ENCODE results near the gene DTD1.

Gene DTD1

DNA sequence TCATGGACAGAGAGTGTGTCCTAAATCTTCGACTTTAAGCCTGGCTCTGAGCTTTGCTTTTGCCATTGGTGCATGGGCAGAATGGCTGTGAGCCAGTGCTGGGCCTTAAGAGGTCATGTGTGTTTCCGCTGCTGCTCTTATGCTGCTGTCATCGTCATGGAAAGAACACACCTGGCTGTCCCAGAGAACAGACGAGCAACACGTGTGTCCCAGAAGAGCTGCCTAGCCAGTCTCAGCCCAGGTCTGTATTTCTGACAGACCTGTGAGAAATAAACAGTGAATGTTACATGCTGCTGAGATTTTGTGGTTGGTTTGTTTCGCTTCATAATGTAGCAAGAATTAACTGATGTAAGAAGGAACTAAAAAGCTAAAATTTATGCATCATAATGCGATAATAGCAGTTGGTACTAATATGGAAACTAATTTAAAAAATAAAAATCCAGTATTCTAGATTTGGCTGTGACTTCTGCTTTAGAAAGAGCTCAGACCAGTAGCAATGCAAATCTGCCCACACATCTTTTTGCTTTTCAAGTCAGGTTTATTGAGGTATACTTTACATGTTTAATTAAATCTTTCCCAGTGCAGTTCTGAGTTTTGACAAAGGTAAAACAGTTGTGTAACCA lies 214.3 kb downstream of the DTD1 start:
- DNase-seq, result no peak

DNA sequence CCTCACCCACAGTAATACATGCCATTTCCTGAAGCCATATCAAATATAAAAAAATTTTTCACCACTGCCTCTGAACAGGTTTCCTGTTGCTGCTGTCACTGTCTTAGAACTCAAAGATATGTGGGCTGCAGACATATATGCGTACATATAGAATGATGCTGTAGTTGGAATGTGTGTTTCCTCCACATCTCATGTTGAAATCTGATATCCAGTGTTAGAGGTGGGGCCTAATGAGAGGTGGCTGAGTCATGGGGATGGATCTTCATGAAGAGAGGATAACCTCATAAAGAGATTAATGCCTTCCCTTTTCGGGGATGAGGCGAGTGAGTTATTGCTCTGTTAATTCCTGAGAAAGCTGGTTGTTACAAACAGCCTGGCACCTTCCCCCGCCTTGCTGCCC lies 218.0 kb downstream of the DTD1 start:
- DNase-seq, result no peak

DNA sequence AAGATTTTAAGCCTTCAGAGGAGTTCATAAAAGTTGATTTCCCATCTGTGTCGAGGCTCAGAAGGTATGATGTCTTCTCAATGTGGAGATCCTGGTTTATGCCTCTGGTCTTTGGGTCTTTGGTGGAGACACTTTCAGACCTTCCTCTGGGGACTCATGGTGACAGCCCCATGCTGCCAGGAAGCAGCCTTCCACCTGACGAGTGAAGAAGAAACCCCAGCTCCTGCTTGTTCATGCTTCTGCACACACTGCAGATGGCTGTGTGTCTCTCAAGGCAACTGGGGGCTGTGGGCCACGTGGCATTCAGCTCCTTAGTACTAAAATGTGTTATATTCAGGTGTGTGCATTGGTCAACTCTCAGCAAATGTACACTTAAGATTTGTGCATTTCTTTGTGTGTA lies 220.9 kb downstream of the DTD1 start:
- DNase-seq, result no peak

DNA sequence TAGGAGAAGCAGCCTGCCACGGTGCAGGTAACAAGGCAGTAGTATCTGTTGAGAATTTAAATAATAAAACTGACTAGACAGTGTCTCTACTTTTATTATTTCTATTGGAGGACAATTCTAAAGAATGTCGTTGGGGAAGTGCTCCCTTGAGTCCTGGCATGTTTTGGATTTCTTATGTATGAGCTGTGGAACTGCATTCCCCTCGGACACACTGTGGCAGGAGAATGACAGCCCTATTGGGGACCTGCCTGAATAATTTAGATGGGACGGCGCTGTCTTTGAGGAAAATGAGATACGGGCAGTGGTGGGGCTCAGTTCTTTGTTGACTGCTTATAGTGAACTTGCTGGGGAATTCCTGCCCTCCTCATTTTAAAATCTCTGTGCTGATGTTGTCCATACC lies 223.3 kb downstream of the DTD1 start:
- DNase-seq, result no peak

DNA sequence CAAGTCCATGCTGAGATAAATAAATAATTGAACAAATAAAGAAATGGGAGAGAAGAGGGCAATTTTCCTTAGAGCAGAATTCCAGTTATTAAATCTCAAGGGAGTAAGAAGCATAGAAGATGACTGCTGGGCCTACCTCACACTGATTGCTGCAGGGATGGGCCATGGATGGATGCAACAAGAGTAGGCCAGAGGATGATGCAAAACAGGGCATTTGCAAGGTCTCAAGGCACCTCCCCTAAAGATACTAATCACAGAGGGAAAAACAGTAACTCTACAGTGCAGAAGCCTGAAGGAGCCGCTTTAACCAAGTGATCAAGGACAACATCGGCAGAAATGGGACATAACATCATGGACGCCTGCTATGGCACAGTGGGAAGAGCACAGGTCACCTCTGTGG lies 224.1 kb downstream of the DTD1 start:
- no peak for DNase-seq

DNA sequence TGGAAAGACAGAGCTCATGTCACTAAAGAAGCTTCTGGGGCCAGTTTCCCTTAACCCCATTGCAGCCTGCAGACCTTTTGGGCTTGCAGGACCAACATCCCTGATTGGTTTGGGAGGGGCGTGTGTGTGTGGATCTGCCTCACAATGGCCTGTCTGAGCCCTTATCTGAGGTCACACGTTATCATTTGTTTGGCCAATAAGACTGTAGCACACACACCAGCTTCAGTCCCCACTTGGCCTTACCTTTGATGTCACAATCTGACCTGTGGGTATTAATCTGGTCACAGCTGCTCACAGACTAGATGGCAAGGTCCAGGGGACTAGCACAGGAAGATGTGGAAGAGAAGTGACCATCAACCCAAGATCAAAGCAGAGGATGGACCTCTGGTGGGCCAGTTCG lies 225.6 kb downstream of the DTD1 start, which contains the start of gene SCP2D1:
SCP2D1 (plus strand) TSS at position 301 of the 400 bp plus-strand sequence; CDS start at position 334, 33 bp downstream.
- no peak for DNase-seq

DNA sequence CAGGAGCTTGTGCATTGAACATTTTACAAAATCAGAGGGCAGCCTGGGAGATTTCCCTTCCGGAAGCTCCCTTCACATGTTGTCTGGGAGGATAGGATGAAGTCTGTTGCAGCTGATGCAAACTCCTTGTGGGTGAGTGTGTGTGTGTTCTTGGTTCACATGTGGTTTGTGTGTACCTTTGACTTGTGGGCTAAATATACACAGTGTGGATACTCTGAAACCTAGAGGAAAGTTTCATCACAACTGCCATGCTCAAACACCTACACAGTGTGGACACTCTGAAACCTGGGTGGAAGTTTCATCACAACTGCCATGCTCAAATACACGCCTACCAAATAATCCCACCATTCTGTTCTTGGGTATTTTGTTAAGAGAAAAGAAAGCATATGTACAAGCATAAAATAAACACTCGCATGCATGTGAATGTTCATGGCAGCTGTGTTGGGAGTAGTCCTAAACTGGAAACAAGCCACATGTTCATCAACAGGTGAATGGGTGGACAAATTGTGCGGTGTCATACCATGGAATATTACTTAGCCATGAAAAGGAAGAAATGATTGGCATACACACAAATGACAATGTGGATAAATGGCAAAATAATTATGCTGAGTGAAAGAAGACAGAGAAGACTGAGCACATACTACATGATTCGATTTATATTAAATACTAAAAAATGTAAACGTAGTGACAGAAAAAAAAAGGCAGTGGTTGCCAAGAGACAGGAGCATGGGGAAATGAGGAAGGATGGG lies 227.5 kb downstream of the DTD1 start:
- no peak for DNase-seq
